Activated CD8-positive, alpha-beta T cell treated with anti-CD3 and anti-CD28 coated beads, Interleukin-2, amount 10 ng/mL, durations not matched to agents 7 days and 5 days (primary cell): ENCODE measurements around the gene MBD5. TPM values are rescaled to one million over a fixed set of nuclear protein-coding genes. Genes with fewer than 3 reads are reported as not detected.

Experiments used
- ATAC-seq: fragments of 150-1000 bp; cut with Tn5 transposase; one replicate; pipeline ENCODE4 v1.10.0; 2021; ENCODE audit warnings: moderate library complexity
- CTCF ChIA-PET: fragments of 350-600 bp; sonication (Branson Sonifier 250); formaldehyde crosslinking; loops from one replicate; lab custom pipeline; 2021; ENCODE audit warnings: antibody characterized with exemption; lab: Charles Lee
- POLR2A ChIA-PET: fragments of 350-600 bp; sonication (Branson Sonifier 250); formaldehyde crosslinking; loops from one replicate; lab custom pipeline; 2021; ENCODE audit warnings: antibody characterized with exemption; lab: Charles Lee
- DNase-seq: peaks from one replicate; pipeline ENCODE4 v3.0.0-alpha.2; 2020
- H3K27ac Mint-ChIP-seq: one replicate; pipeline ENCODE4 v1.8.0; 2021; ENCODE audit warnings: mild to moderate bottlenecking, mixed read lengths
- H3K27me3 Mint-ChIP-seq: one replicate; pipeline ENCODE4 v1.8.0; 2021; ENCODE audit warnings: low read depth, mixed read lengths
- H3K36me3 Mint-ChIP-seq: one replicate; pipeline ENCODE4 v1.8.0; 2021; ENCODE audit warnings: low read depth, mixed read lengths
- H3K4me1 Mint-ChIP-seq: one replicate; pipeline ENCODE4 v1.8.0; 2021; ENCODE audit warnings: low read depth, mixed read lengths
- H3K4me3 Mint-ChIP-seq: one replicate; pipeline ENCODE4 v1.8.0; 2021; ENCODE audit warnings: mild to moderate bottlenecking, mixed read lengths
- H3K9me3 Mint-ChIP-seq: one replicate; pipeline ENCODE4 v1.8.0; 2022; ENCODE audit warnings: mixed read lengths; ENCODE audit not compliant: insufficient read depth
- total RNA-seq, 2 experiments: library from RNA; stranded (reverse); gene quantifications; one replicate each; pipeline ENCODE4 v1.2.3, GENCODE V29; 2021

Gene MBD5
- total RNA-seq, 2 experiments from 2014 or later = 27.0 to 31.3 TPM

DNA sequence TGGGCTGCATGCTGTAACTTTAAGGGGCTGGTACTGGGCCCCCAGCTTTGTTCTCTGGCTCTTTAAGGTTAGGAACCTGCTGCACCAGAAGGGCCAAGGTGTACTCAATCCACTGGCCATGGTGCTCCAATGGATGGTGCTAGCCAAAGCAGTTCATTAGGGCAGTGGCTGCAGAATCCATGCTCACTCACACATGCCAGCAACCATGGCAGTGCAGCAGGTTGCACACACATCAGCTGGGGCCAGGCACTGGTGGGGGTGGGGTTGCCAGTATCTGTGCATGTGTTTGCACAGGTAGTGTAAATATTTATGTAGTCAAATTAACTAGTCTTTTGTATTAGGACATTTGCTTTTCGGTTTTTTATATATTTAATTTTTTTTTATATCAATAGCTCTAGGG, 395.4 kb downstream of the MBD5 start:
- no peak overlapping the region for H3K27ac Mint-ChIP-seq
- H3K4me3 Mint-ChIP-seq = no peak overlapping the region
- DNase-seq = no peak
- H3K9me3 Mint-ChIP-seq = peaks cover 6% of the 10 kb centered on the region
- H3K4me1 Mint-ChIP-seq = no peaks in the 10 kb centered on the region
- CTCF ChIA-PET = interaction anchor here (1.2 kb wide), 1 partner anchor 93 kb away, joined by 4 read pairs; no protein-coding TSS in a partner anchor
- no peaks in the 10 kb centered on the region for H3K27me3 Mint-ChIP-seq
- POLR2A ChIA-PET = no interaction called here
- ATAC-seq = no peak
- peaks cover 2% of the 10 kb centered on the region for H3K36me3 Mint-ChIP-seq

- H3K4me3 Mint-ChIP-seq = no peak overlapping the region
- H3K4me1 Mint-ChIP-seq = no peaks in the 10 kb centered on the region
- no peak overlapping the region for H3K27ac Mint-ChIP-seq
- ATAC-seq = no peak
- no peaks in the 10 kb centered on the region for H3K9me3 Mint-ChIP-seq
- POLR2A ChIA-PET = no interaction called here
- H3K27me3 Mint-ChIP-seq = no peaks in the 10 kb centered on the region
- CTCF ChIA-PET = no interaction called here
- no peak for DNase-seq
- peaks cover 2% of the 10 kb centered on the region for H3K36me3 Mint-ChIP-seq
Observed at GRCh38 chr2:148430101-148430500, 409.2 kb downstream of the MBD5 start.

DNA sequence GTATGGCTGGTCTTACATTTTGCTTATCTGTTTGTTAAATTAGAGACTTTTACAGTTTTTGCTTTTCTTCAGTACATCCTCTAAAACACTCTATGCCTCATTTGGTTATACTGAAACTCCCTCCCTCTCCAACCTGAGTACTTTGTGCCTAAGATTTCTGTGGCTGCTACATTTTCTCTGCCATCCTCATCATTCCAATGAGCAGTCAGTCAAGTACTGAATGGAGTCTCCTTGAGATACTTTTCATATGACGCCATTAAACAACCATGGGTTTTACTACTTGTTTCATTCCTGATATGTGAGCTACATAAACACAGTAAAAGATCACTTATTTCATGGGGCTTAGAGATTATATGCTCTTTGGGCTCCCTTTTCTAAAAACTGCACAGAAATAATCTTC, 427.0 kb downstream of the MBD5 start:
- Mint-ChIP-seq H3K27me3 (no peaks in the 10 kb centered on the region), H3K4me1 (no peaks in the 10 kb centered on the region), H3K9me3 (no peaks in the 10 kb centered on the region), H3K27ac (no peak overlapping the region), H3K4me3 (no peak overlapping the region), H3K36me3 (no peaks in the 10 kb centered on the region)
- DNase-seq (no peak), ATAC-seq (no peak)
- ChIA-PET CTCF (no interaction called here), POLR2A (no interaction called here)

GRCh38 chr2:148450531-148450930, 429.6 kb downstream of the MBD5 start:
- no peak for DNase-seq
- ChIA-PET CTCF (no interaction called here), POLR2A (no interaction called here)
- no peaks in the 10 kb centered on the region for H3K27me3 Mint-ChIP-seq
- no peaks in the 10 kb centered on the region for H3K9me3 Mint-ChIP-seq
- H3K4me1 Mint-ChIP-seq = no peaks in the 10 kb centered on the region
- no peak overlapping the region for H3K4me3 Mint-ChIP-seq
- ATAC-seq = no peak
- H3K36me3 Mint-ChIP-seq = no peaks in the 10 kb centered on the region
- H3K27ac Mint-ChIP-seq = no peak overlapping the region

GRCh38 chr2:148451046-148451445, 430.2 kb downstream of the MBD5 start:
- no peak for DNase-seq
- Mint-ChIP-seq H3K4me1 (no peaks in the 10 kb centered on the region), H3K27me3 (no peaks in the 10 kb centered on the region), H3K27ac (no peak overlapping the region), H3K9me3 (no peaks in the 10 kb centered on the region), H3K36me3 (no peaks in the 10 kb centered on the region), H3K4me3 (no peak overlapping the region)
- CTCF ChIA-PET = interaction anchor here (1.1 kb wide), 1 partner anchor 18 kb away, joined by 3 read pairs; no protein-coding TSS in a partner anchor
- ATAC-seq = no peak
- POLR2A ChIA-PET = no interaction called here

DNA sequence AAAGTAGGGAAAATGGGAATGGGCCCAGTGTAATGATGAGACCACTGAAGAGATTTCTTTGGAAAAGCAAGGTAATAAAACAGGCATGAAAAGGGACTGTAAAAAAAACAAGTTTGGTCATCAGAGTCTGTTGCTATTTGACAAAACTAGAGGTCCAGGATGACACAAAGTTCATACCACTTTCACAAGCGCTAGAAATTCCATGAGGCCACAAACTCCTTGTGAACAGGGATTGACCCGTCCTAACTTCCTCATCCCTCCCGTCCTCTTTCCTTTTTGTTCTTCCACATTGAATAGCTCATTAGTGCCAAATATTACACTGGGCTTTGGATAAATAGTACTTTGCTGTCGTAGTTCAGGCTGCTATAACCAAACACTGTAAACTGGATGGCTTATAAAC, 434.9 kb downstream of the MBD5 start:
- CTCF ChIA-PET = no interaction called here
- H3K27ac Mint-ChIP-seq = no peak overlapping the region
- no peak overlapping the region for H3K4me3 Mint-ChIP-seq
- H3K27me3 Mint-ChIP-seq = no peaks in the 10 kb centered on the region
- ATAC-seq = no peak
- no peaks in the 10 kb centered on the region for H3K36me3 Mint-ChIP-seq
- POLR2A ChIA-PET = no interaction called here
- DNase-seq = no peak
- H3K4me1 Mint-ChIP-seq = no peaks in the 10 kb centered on the region
- H3K9me3 Mint-ChIP-seq = no peaks in the 10 kb centered on the region

DNA sequence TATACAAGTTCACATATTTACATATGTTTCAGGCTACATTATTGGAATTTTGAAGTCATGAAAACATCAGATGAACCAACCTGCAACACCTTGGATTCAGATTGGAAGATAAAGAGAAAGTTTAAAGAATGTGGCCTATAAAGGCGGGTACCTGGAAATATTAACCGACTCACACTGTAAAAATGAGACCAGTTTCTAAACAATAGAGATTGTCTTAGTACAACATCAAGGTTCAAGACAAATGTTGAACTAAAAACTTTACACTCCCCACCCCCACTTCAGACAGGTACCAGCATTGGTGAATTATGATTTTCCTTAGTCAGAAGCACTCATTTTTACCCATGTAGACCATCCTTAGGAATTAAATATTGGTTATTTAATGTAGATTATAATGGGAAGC, 437.3 kb downstream of the MBD5 start:
- H3K4me3 Mint-ChIP-seq = no peak overlapping the region
- no peaks in the 10 kb centered on the region for H3K36me3 Mint-ChIP-seq
- no peak overlapping the region for H3K27ac Mint-ChIP-seq
- DNase-seq (no peak), ATAC-seq (no peak)
- H3K27me3 Mint-ChIP-seq = no peaks in the 10 kb centered on the region
- CTCF ChIA-PET = no interaction called here
- POLR2A ChIA-PET = no interaction called here
- H3K9me3 Mint-ChIP-seq = no peaks in the 10 kb centered on the region
- H3K4me1 Mint-ChIP-seq = no peaks in the 10 kb centered on the region

DNA sequence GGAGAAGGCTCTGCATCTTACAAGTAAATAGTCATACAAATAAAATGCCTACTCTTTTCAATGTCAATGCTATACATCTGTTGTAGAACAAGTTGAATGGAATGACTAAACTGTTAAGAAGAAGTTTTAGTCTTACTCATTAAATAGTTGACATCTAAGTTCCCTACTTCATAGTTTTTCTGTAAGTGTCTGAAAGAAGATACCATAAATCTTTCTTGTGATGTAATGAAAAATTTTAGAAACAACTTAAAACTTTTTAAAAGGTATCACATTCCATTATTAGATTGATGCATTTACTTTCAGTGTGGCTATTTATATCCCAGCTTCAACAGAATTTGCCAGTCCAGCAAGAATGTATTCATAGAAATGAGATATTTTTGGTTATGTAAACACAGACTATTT, 438.5 kb downstream of the MBD5 start:
- Mint-ChIP-seq H3K4me1 (no peaks in the 10 kb centered on the region), H3K27me3 (no peaks in the 10 kb centered on the region), H3K9me3 (no peaks in the 10 kb centered on the region), H3K36me3 (no peaks in the 10 kb centered on the region), H3K4me3 (no peak overlapping the region), H3K27ac (no peak overlapping the region)
- POLR2A ChIA-PET = no interaction called here
- DNase-seq (no peak), ATAC-seq (no peak)
- CTCF ChIA-PET = interaction anchor here (1.6 kb wide), 1 partner anchor 50 kb away, joined by 4 read pairs; no protein-coding TSS in a partner anchor

- no peak overlapping the region for H3K4me3 Mint-ChIP-seq
- no peaks in the 10 kb centered on the region for H3K36me3 Mint-ChIP-seq
- ChIA-PET POLR2A (no interaction called here), CTCF (interaction anchor here (1.3 kb wide), 1 partner anchor 47 kb away, joined by 3 read pairs; no protein-coding TSS in a partner anchor)
- H3K27ac Mint-ChIP-seq = no peak overlapping the region
- DNase-seq (no peak), ATAC-seq (no peak)
- H3K4me1 Mint-ChIP-seq = no peaks in the 10 kb centered on the region
- H3K27me3 Mint-ChIP-seq = no peaks in the 10 kb centered on the region
- no peaks in the 10 kb centered on the region for H3K9me3 Mint-ChIP-seq
Observed at GRCh38 chr2:148461876-148462275, 441.0 kb downstream of the MBD5 start.

GRCh38 chr2:148475626-148476025, 454.7 kb downstream of the MBD5 start:
- H3K36me3 Mint-ChIP-seq = no peaks in the 10 kb centered on the region
- no peak overlapping the region for H3K4me3 Mint-ChIP-seq
- ATAC-seq = no peak
- H3K9me3 Mint-ChIP-seq = no peaks in the 10 kb centered on the region
- DNase-seq = no peak
- POLR2A ChIA-PET = no interaction called here
- CTCF ChIA-PET = no interaction called here
- peaks cover 2% of the 10 kb centered on the region for H3K27me3 Mint-ChIP-seq
- no peaks in the 10 kb centered on the region for H3K4me1 Mint-ChIP-seq
- H3K27ac Mint-ChIP-seq = no peak overlapping the region

DNA sequence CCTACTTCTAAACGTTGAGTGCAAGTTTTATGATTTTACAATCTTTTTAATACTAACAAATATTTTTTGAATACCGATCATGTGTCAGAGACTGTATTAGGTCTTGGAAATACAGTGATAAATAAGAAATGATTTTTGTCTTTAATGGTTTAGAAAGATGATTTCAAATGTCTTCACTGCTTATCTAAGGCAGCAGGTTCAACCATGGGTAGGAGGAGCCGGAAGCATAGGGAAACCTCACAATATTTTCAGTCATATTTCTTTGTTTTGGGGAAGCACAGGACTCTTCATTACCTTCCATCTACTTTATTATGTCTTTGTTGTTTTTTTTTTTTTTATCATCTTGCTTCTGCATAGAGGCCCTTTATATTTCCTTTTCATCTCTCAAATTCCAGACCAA, 458.5 kb downstream of the MBD5 start:
- Mint-ChIP-seq H3K36me3 (no peaks in the 10 kb centered on the region), H3K27ac (no peak overlapping the region), H3K4me3 (no peak overlapping the region), H3K9me3 (no peaks in the 10 kb centered on the region), H3K27me3 (peaks cover 2% of the 10 kb centered on the region), H3K4me1 (no peaks in the 10 kb centered on the region)
- DNase-seq = no peak
- CTCF ChIA-PET = interaction anchor here (1.1 kb wide), 1 partner anchor 30 kb away, joined by 3 read pairs; no protein-coding TSS in a partner anchor
- POLR2A ChIA-PET = no interaction called here
- no peak for ATAC-seq

GRCh38 chr2:148483665-148484064, 462.8 kb downstream of the MBD5 start:
- Mint-ChIP-seq H3K36me3 (no peaks in the 10 kb centered on the region), H3K4me1 (no peaks in the 10 kb centered on the region), H3K4me3 (no peak overlapping the region), H3K27me3 (no peaks in the 10 kb centered on the region), H3K27ac (no peak overlapping the region), H3K9me3 (no peaks in the 10 kb centered on the region)
- ChIA-PET CTCF (interaction anchor here (0.6 to 1.5 kb wide), 2 partner anchors 14 to 506 kb away, joined by 3 read pairs; no protein-coding TSS in a partner anchor), POLR2A (no interaction called here)
- ATAC-seq (no peak), DNase-seq (no peak)

DNA sequence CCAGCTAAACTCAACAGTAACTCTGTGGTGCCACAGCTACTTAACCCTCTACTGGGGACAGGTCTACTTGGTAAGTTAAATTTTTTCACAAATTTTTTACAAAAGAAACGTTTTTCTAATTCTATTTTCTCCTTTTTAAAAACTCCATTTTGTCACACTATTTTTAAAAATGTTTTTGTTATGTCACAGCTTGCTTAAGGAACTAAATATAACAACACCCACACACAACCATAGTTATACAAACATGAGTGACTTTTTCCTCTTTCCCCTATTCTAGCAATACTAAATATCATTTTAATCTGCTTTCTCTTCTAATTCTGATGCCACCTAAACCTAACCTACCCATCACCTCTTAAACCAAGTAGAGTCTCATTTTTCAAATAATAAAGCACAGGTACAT, 463.2 kb downstream of the MBD5 start:
- Mint-ChIP-seq H3K27ac (no peak overlapping the region), H3K9me3 (no peaks in the 10 kb centered on the region), H3K4me1 (no peaks in the 10 kb centered on the region), H3K4me3 (no peak overlapping the region), H3K36me3 (no peaks in the 10 kb centered on the region), H3K27me3 (no peaks in the 10 kb centered on the region)
- POLR2A ChIA-PET = no interaction called here
- DNase-seq (no peak), ATAC-seq (no peak)
- CTCF ChIA-PET = interaction anchor here (1.3 to 1.5 kb wide), 2 partner anchors 14 to 25 kb away, joined by 3 to 4 read pairs; no protein-coding TSS in a partner anchor
